GM06990 (cell line): ENCODE results near the gene GBX2.

Experiments
- DNase-seq: peaks from one replicate; pipeline ENCODE4 v3.0.0-alpha.2; 2011; ENCODE audit not compliant: insufficient read length; ENCODE audit errors: extremely low read depth
- H3K27me3 ChIP-seq: replicated peaks from 2 replicates; pipeline ENCODE4 v1.6.0; 2011; ENCODE audit warnings: low read length; ENCODE audit not compliant: control insufficient read depth, insufficient read depth
- H3K36me3 ChIP-seq: 2 replicates; pipeline ENCODE4 v1.5.1; 2011; ENCODE audit warnings: low read length; ENCODE audit not compliant: control insufficient read depth, insufficient read depth
- H3K4me3 ChIP-seq: replicated peaks from 2 replicates; pipeline ENCODE4 v1.5.1; 2011; ENCODE audit warnings: low read depth, mild to moderate bottlenecking, control low read depth, low read length
- TF ChIP-seq, protein P1 (sequence below): IDR thresholded peaks from 2 replicates; pipeline ENCODE4 v1.5.1; 2011; ENCODE audit warnings: low read length, control low read depth, mild to moderate bottlenecking, inconsistent platforms; ENCODE audit not compliant: insufficient read depth, poor library complexity, severe bottlenecking

The GBX2 gene

DNA sequence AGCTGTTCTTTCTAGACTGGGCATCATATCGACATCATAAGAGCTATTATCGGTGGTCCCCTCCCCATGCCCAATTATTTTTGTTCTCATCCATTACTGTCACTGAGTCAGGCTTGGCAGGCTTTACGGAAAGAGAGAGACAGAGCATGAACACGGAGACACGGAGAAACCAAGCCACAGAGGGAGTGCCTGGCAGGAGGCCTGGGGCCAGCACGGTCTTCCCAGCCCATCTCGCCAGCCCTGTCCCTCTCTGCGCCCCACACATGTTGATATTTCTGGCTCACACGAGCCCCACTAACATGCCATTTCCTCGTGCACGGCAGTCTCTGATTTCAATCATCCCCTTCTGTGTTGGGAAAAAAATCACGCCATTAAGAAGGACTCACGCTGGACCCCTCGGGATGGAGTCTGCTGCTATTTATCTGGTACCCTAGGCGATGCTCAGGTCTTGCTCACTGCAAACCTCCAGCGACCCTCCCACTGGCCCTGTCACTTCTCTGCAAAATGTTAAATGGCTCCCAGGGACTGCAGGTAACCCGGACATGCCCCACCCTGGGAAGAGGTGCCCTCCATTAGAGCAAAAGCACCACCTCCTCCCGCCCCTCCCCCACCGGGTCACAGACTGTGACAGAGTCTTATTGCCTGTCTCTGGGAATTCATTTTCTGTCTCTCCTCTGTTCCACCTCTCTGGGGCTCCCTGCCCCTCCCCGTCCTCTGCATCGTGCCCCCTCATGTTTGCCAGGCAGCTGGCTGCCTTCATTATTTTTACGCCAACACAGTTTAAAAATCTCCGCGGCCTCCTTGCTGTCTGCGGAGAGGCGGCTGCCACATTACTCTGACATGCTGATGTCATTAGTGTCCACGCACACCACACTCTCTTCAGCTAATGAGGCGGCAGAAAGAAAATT lies 40.1 kb upstream of the GBX2 start:
- H3K27me3 ChIP-seq, result no peaks in the 10 kb centered on the region
- DNase-seq, result no peak
- H3K4me3 ChIP-seq, result no peak overlapping the region
- TF ChIP-seq, protein P1, sequence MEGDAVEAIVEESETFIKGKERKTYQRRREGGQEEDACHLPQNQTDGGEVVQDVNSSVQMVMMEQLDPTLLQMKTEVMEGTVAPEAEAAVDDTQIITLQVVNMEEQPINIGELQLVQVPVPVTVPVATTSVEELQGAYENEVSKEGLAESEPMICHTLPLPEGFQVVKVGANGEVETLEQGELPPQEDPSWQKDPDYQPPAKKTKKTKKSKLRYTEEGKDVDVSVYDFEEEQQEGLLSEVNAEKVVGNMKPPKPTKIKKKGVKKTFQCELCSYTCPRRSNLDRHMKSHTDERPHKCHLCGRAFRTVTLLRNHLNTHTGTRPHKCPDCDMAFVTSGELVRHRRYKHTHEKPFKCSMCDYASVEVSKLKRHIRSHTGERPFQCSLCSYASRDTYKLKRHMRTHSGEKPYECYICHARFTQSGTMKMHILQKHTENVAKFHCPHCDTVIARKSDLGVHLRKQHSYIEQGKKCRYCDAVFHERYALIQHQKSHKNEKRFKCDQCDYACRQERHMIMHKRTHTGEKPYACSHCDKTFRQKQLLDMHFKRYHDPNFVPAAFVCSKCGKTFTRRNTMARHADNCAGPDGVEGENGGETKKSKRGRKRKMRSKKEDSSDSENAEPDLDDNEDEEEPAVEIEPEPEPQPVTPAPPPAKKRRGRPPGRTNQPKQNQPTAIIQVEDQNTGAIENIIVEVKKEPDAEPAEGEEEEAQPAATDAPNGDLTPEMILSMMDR, result no peak
- H3K36me3 ChIP-seq, result no peaks in the 10 kb centered on the region

DNA sequence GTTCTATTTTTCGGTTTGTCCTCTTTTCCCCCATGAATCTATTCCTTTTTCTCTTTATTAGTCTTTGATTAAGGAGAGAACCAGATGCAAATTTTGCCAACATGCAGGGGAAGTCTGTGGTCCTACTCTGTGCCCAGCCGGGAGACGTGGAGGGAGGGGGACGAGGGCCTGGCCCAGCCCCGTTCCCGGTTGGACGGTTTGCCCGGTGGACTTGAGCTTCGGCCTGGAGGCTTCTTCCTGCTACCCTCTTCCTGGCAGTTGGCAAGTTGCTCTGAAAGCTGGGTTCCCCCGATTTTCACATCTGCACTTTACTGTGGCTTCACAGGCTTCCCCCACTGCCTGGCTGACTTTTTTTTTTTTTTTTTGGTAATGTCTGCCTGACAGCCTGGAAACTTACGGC lies 39.3 kb upstream of the GBX2 start:
- DNase-seq, result no peak
- H3K4me3 ChIP-seq, result no peak overlapping the region
- no peaks in the 10 kb centered on the region for H3K36me3 ChIP-seq
- TF ChIP-seq, protein P1, result no peak
- no peaks in the 10 kb centered on the region for H3K27me3 ChIP-seq

DNA sequence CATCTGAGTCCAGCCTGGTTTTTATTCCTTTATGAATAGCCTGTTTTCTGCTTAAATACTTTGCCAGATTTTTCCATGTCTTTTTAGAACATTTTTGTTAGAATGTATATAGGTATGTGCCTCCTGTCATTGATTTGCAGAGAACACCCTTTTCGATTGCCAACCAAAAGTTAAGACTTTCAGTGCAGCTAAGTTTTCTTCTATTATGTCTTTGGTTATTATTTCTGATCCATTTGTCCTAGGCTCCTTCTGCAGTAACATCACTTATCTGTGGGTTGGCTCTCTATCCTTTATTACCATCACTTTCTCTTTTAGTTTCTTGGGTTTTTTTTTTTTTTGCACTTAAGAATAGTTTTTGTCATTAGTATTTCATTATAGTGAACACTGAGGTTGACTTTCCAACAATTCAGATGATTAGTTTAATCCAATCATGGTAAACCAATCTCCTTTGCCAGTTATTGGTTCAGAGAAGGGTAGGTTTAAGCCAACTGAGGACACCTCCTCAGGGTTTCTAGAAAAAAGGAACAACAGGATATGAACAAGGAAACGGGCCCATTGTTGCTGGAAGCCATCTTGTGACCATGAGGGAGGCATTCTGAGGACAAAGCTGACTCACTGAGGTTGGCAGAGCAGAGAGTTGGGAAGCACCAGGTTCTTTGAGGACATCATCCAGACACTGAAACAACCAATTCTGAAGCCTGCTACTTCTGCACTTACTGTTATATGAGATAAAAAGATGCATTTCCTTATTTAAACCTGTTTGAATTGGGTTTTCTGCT lies 37.9 kb upstream of the GBX2 start:
- H3K4me3 ChIP-seq, result no peak overlapping the region
- no peaks in the 10 kb centered on the region for H3K27me3 ChIP-seq
- H3K36me3 ChIP-seq, result no peaks in the 10 kb centered on the region
- DNase-seq, result no peak
- TF ChIP-seq, protein P1, result no peak

DNA sequence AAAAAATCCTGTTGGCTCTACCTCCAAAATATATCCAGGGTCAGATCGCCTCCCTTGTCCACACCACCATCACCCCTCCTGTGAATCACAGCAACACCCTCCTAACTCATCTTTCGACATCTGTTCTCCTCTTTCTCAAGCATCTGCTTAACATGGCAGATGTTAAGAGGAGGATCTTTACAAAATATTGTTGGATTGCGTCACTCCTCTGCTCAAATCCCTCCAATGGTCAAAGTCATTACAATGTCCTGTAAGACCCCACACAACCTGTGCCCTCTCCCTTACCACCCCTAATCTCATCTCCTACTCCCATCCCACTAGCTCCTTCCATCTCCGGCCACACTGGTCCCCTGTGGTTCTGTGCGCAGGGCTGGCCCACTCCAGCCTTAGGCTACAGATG lies 36.8 kb upstream of the GBX2 start:
- no peak for DNase-seq
- Histone ChIP-seq H3K4me3 (no peak overlapping the region), H3K36me3 (no peaks in the 10 kb centered on the region), H3K27me3 (no peaks in the 10 kb centered on the region)
- TF ChIP-seq, protein P1, result no peak

DNA sequence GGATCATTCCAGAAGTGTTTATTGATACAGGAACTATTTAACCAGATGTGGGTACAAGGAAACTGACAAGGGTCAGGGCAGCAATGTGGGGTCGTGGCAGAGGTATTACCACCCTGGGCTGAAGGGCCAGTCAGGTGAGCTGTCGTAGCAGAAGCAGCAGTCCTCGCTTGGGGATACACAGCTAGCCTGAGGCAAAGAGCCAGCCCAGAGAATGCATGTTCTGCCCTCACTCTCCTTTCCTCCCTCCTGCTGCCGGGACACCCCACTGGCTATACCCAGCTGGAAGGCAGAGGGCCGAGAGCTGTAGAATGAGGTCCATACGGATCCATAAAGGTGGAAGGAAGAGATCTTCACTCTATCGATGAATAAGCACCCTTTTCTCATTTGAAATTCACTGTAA lies 32.2 kb upstream of the GBX2 start:
- TF ChIP-seq, protein P1, result no peak
- DNase-seq, result no peak

More for the DNA sequence above, 32.2 kb upstream of the GBX2 start:
- H3K27me3 ChIP-seq, result no peaks in the 10 kb centered on the region
- no peak overlapping the region for H3K4me3 ChIP-seq
- H3K36me3 ChIP-seq, result no peaks in the 10 kb centered on the region
